HG03442 (cell line): ENCODE measurements around the gene KRT33B.
"Not testable (repeated sequence)": the region's sequence is repeated elsewhere in the genome, so short reads cannot be mapped to it uniquely, and the experiment has no call there.

Experiments used
- ATAC-seq: cut with Tn5 transposase; IDR thresholded peaks from one replicate; pipeline ENCODE4 v1.9.1; 2021; ENCODE audit warnings: mild to moderate bottlenecking, moderate library complexity; ENCODE audit not compliant: unreplicated experiment

The KRT33B gene

GRCh38 chr17:41369713-41370112 is at the start of gene KRT33B:
Gene KRT33B, minus strand, starts transcription at chr17:41369813. Its CDS starts 63 bp downstream, at chr17:41369750.
- ATAC-seq = no peak

GRCh38 chr17:41418116-41418860 is 48.7 kb upstream of the KRT33B start:
- no peak for ATAC-seq

- ATAC-seq = no peak
These were observed 48.0 kb upstream of the KRT33B start for GRCh38 chr17:41417576-41418015.

DNA sequence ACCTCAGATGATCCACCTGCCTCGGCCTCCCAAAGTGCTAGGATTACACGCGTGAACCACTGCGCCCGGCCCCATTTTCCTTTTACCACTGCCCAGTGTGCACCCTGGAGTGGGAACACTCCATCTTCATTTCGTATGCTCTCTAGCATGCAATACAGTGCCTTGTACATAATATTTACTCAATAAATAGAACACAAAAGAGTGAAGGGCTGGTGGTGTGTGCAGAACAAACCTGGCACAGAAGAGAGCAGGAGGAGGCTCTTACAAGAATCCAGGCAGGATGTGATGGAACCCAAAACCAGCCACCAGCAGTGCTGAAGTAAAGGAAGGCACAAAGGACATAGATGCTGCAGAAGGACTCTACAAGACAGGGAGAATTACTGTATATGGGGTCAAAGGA is 47.5 kb upstream of the KRT33B start:
- no peak for ATAC-seq

DNA sequence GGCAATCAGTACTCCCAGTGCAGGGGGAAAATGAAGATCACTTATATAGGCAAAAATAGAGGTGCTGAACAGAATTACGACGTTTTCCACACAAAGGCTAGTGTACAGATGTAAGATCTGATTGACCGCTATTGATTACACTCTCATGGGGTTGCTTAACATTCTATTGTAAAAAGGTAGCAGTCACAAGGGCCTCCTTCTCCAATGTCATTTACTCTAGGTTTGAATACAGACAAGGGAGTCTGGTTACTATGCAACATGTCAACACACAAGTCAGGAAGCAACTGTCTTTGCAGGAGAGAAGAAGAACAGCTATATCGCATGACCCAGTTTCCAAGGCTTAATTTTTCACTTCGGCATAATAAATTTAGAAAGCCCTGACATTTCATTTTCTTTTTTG is 46.9 kb upstream of the KRT33B start:
- ATAC-seq = no peak

DNA sequence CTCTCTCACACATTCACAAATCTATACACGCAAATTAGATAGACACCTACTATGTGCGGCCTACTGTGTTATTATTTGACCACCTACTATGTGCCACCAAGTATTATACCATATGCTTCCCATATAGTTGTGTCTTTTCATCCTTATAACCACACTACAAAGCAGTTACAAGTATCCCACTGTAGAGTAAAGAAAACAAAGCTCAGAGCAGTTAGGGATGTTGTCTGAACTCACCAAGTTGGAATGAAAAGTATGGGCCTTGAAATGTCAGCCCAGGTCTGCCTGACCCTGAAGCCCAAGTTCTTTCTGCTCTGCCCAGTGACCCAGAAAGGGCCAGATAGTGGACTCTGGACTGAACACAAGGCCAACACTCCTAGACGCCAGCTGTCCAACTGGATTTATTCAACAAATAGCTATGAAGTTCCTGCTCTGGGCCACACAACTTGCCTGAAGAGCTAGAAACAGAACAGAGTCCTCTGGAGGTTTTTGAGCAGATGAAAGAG is 46.3 kb upstream of the KRT33B start:
- ATAC-seq = no peak

DNA sequence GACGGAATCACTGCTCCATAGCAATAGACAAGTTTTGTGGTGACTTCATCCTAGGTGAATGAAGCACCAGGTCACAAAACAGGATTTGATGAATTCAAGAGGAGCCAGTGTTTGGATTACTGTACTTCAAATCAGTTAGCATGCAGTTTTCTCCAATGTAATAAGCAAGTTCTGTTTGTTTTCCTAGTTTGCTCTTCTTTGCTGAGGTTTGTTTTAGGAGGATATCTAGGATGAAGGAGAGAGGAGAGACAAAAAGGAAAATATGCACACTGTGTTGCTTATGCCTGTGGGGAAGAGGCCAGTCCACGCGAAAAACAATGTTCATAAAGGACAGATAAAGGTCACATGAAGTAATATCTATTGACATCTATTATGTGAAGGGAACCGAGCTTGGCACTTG is 45.8 kb upstream of the KRT33B start:
- no peak for ATAC-seq

GRCh38 chr17:41413982-41414381 is 44.4 kb upstream of the KRT33B start:
- no peak for ATAC-seq

- no peak for ATAC-seq
These were observed 43.8 kb upstream of the KRT33B start for GRCh38 chr17:41413353-41413957.

DNA sequence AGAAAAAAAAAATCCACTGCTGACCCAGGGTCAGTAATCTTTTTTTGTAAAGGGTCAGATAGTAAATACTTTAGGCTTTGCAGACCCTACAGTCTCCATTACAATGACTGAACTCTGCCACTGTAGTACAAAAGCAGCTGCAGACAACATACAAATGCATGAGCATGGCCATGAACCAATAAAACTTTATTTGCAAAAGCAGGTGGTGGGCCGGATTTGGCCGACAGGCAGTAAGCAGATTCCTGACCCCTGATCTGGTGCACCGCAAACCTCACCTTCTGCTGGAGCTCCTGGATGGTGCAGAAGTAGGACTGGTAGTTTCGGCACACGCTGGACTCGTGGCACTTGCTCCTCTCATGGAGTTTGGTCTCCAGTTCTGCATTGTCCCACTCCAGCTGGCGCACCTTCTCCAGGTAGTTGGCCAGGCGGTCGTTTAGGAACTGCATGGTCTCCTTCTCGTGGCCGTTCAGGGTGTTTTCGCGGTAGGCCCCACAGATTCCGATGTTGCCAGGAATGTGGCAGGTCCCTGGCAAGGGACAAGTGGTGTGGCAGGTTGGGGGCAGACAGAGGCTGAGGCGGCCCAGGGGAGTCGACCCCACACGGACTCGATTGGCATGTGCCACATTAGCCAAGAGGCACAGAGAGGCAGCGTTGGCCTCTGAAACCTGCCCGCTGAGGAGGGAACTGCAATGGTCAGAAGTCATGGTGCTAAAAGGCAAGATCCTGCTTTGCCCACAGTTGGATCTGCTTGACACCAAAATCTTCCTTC is 41.6 kb upstream of the KRT33B start:
- no peak for ATAC-seq

DNA sequence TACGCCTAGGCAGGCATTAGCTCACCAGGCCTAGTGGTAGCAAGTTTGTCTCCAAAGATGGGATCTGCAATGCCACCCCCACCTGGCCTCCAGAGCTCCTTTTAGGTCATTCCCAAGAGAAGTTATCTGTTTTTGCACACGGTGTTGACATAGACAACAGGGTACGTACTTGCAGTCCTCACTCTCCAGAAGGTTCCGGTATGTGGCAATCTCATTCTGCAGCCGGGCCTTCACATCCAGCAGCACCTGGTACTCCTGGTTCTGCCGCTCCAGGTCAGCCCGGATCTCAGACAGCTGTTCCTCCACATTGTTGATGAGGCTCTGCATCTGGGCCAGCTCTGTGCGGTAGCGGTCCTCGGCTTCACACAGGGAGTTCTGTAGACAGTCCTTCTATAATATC is 37.6 kb upstream of the KRT33B start:
- ATAC-seq = no peak

DNA sequence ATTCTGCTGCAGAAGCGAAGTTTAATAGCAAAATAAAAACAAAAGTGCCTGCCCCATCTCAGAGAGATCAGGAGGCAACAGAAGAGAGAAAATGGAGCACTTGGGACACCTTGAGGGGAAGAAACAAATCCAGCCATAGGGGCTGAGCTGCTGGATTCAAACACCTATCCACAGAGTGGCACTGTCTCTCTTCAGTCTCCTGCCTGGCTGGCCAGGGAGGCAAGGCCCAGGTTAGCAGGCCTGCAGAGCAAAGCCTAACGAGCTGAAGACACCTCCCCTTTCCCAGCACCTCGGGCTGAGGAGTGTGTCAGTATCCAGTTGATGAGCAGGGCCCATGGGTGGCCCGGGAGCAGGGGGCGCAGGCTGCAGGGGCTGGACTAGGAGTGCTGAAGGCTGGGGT is 36.6 kb upstream of the KRT33B start:
- no peak for ATAC-seq

GRCh38 chr17:41404024-41404671 is 34.5 kb upstream of the KRT33B start:
- no peak for ATAC-seq

GRCh38 chr17:41403404-41404023 is 33.9 kb upstream of the KRT33B start:
- no peak for ATAC-seq

DNA sequence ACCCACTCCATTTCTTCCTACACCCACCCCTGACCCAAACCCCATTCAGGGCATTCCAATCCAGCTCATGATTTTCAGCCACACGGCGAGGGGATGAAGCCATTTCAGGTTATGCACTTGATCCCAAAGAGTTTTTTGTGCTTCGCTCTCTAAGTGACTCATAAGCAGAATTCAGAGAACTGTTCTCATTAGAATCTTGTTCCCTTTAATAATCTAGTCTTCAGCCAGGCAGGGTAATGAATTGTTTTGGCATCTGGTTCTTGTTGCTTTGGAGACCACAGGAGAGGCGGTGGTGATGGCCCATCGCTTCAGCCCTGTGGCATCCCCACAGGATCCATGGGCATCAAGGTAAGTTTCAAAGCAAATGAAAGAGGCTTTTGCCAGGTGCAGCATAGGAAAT is 32.5 kb upstream of the KRT33B start:
- ATAC-seq = no peak

DNA sequence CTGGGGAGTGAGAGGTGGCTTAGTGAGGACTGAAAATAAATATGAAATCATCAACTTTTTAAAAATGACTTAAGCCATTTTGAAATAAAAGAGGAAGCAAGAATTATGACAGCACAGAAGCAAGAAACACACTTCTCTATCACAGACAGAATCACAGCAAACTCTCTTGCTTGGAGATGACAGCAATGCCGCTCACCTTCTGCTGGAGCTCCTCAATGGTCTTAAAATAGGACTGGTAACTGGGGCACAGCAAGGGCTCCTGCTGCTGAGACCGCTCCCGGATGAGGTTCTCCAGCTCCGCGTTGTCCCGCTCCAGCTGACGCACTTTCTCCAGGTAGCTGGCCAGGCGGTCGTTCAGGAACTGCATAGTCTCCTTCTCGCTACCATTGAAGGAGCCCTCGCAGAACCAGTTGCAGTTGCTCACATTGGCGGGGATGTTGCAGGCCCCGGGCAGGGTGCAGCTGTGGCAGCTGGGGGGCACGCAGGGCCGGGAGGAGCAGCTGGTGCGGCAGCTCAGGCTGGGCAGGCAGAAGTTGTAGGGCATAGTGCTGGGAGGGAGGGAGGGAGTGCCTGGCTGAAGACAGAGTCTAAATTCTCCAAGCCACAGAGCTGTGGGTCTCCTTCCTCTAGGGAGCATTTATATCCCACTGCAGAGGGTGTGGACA is 27.5 kb upstream of the KRT33B start, which contains the start of gene KRT31:
Gene KRT31, minus strand, starts transcription at position 613 of the 665 bp plus-strand sequence. Its CDS starts 69 bp downstream, at position 544.
- no peak for ATAC-seq

DNA sequence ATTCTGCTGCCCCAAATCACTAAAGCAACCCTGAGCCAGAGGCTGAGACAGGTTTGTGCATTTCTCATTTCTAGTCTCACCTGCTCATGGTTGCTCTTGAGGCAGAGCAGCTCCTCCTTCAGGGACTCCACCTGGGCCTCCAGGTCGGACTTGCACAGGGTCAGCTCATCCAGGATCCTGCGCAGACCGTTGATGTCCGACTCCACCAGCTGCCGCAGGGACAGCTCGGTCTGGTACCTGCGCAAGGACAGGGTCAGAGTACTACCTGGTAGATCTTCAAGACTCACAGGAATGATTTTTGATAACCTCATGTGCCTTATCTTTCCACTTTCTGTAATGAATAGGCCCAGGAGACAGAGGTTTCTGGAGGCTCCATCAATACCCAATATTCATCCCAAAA is 26.7 kb upstream of the KRT33B start:
- no peak for ATAC-seq

GRCh38 chr17:41395611-41396010 is 26.0 kb upstream of the KRT33B start:
- no peak for ATAC-seq

DNA sequence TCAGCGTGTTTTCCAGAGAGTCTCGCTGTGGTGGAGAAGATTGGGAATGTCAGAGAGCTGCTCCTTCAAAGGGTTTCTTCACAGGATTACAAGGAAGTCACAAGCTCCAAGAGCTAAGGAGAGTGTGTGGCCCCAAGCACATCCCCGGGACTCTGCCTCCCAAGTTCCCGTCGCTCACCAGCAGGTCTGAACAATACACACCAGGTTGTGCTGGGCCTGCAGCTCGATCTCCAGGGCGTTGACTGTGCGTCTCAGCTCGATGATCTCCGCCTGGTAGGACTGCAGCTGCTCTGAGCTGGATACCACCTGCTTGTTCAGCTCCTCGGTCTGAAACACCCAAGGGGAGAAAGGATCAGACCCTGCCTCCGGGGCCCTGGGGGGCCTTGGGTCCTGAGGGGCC is 25.4 kb upstream of the KRT33B start:
- ATAC-seq = not testable (repeated sequence)
